GM19455 (cell line): Measurements from ENCODE around the gene WDR55.
A peak's percentile ranks its signal among the peaks of the same experiment; 100 is the strongest.
"Not testable (repeated sequence)": the region's sequence is repeated elsewhere in the genome, so short reads cannot be mapped to it uniquely, and the experiment has no call there.

Source experiments
- ATAC-seq: cut with Tn5 transposase; IDR thresholded peaks from one replicate; pipeline ENCODE4 v1.9.1; 2021; ENCODE audit not compliant: unreplicated experiment

Gene WDR55

GRCh38 chr5:140642718-140643117, 22.0 kb upstream of the WDR55 start:
- ATAC-seq: no peak

GRCh38 chr5:140647042-140647419, 17.7 kb upstream of the WDR55 start:
- ATAC-seq: peak; percentile 47

- no peak for ATAC-seq
These were observed 5.8 kb upstream of the WDR55 start for GRCh38 chr5:140658870-140659269.

GRCh38 chr5:140660371-140660770, 4.3 kb upstream of the WDR55 start:
- ATAC-seq: not testable (repeated sequence)

- ATAC-seq: no peak
These were observed 710 bp upstream of the WDR55 start for GRCh38 chr5:140664030-140664358.

GRCh38 chr5:140671035-140671434, 6.3 kb downstream of the WDR55 start:
- not testable (repeated sequence) for ATAC-seq

GRCh38 chr5:140671472-140672125, 6.9 kb downstream of the WDR55 start:
- no peak for ATAC-seq

GRCh38 chr5:140672455-140673186, 7.9 kb downstream of the WDR55 start:
- ATAC-seq: no peak

GRCh38 chr5:140673187-140673976, 8.7 kb downstream of the WDR55 start, which contains the start of gene DND1:
DND1 (minus strand) TSS chr5:140673576; CDS start chr5:140673542, 34 bp downstream.
- no peak for ATAC-seq

GRCh38 chr5:140674211-140674610, 9.5 kb downstream of the WDR55 start:
- ATAC-seq: no peak

- no peak for ATAC-seq
These were observed 9.9 kb downstream of the WDR55 start for GRCh38 chr5:140674629-140675028.

GRCh38 chr5:140677947-140678346, 13.2 kb downstream of the WDR55 start:
- ATAC-seq: no peak

GRCh38 chr5:140678993-140679392, 14.3 kb downstream of the WDR55 start:
- ATAC-seq: no peak

GRCh38 chr5:140690376-140690932, 25.8 kb downstream of the WDR55 start:
- no peak for ATAC-seq

GRCh38 chr5:140690941-140691924, 26.5 kb downstream of the WDR55 start, which contains the start of the genes HARS1 and HARS2:
HARS1 (minus strand) TSS chr5:140691370; CDS start chr5:140691304, 66 bp downstream.
HARS2 (plus strand) TSS chr5:140691455; CDS start chr5:140691649, 194 bp downstream.
- ATAC-seq: peak; percentile 99

- ATAC-seq: no peak
These were observed 29.6 kb downstream of the WDR55 start for GRCh38 chr5:140694276-140694675.

GRCh38 chr5:140696891-140697492, 32.3 kb downstream of the WDR55 start:
- no peak for ATAC-seq

- ATAC-seq: peak; percentile 94
These were observed 35.8 kb downstream of the WDR55 start, which contains the start of gene ZMAT2 for GRCh38 chr5:140700177-140701144. ZMAT2 (plus strand) TSS chr5:140700447; CDS start chr5:140700461, 14 bp downstream.
